ENCODE data around the gene EDC4. TPM values are rescaled to one million over a fixed set of nuclear protein-coding genes. Genes with fewer than 3 reads are reported as not detected.

The EDC4 gene
- total RNA-seq, 1 experiment from 2014 or later: 85.3 TPM

DNA sequence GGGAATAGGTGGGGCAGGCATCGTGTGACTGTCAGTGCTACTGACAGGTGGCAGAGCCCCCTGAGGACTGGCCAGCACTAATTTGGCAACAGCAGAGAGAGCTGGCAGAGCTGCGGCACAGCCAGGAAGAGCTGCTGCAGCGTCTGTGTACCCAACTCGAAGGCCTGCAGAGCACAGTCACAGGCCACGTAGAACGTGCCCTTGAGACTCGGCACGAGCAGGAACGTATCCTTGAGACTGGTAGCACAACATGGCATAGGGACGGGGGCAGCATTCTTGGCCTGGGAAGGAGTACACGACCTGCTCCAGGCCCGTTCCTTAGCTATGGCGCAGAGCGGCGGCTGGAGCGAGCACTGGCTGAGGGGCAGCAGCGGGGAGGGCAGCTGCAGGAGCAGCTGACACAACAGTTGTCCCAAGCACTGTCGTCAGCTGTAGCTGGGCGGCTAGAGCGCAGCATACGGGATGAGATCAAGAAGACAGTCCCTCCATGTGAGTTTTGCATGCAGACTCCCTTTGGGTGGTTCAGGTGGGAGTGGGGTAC lies 8.8 kb downstream of the EDC4 start:
- POLR2A ChIA-PET: no interaction called here
- no TSS peak for BruUV-seq (replicated peaks)
- Histone ChIP-seq H3K9me3 (ENCODE audit: control insufficient read depth, insufficient read depth, low read depth, low read length) (no peaks in the 10 kb centered on the region), H3K27me3 (ENCODE audit: control insufficient read depth, insufficient read depth, low read length) (no peaks in the 10 kb centered on the region), H3K4me1 (ENCODE audit: control insufficient read depth, insufficient read depth, low read length) (no peaks in the 10 kb centered on the region), H3K36me3 (ENCODE audit: control insufficient read depth, insufficient read depth, low read length) (no peaks in the 10 kb centered on the region; the same call in none of the 2 replicates), H3K4me3 (ENCODE audit: low read depth in 2 of 2, low read length in 2 of 2) (no peak overlapping the region), H3K27ac (ENCODE audit: low read length) (no peak overlapping the region)
- intact Hi-C loops (cut with micrococcal nuclease; ENCODE audit: unreplicated experiment): no loop called here
- ATAC-seq (no peak), DNase-seq (ENCODE audit: low read depth, low spot score) (no peak)
- TF ChIP-seq CTCF (IDR thresholded peaks at IDR 0.05) (no peak), POLR2AphosphoS5 (IDR thresholded peaks at IDR 0.05; ENCODE audit: low read depth, low read length) (no peak), SIN3A (IDR thresholded peaks at IDR 0.05; ENCODE audit: borderline replicate concordance, insufficient read depth, low read depth, low read length) (no peak), TCF7L2 (IDR thresholded peaks at IDR 0.05; ENCODE audit: low read depth, low read length) (no peak)
- TF ChIP-seq, protein P1, sequence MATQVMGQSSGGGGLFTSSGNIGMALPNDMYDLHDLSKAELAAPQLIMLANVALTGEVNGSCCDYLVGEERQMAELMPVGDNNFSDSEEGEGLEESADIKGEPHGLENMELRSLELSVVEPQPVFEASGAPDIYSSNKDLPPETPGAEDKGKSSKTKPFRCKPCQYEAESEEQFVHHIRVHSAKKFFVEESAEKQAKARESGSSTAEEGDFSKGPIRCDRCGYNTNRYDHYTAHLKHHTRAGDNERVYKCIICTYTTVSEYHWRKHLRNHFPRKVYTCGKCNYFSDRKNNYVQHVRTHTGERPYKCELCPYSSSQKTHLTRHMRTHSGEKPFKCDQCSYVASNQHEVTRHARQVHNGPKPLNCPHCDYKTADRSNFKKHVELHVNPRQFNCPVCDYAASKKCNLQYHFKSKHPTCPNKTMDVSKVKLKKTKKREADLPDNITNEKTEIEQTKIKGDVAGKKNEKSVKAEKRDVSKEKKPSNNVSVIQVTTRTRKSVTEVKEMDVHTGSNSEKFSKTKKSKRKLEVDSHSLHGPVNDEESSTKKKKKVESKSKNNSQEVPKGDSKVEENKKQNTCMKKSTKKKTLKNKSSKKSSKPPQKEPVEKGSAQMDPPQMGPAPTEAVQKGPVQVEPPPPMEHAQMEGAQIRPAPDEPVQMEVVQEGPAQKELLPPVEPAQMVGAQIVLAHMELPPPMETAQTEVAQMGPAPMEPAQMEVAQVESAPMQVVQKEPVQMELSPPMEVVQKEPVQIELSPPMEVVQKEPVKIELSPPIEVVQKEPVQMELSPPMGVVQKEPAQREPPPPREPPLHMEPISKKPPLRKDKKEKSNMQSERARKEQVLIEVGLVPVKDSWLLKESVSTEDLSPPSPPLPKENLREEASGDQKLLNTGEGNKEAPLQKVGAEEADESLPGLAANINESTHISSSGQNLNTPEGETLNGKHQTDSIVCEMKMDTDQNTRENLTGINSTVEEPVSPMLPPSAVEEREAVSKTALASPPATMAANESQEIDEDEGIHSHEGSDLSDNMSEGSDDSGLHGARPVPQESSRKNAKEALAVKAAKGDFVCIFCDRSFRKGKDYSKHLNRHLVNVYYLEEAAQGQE (IDR thresholded peaks at IDR 0.05; ENCODE audit: insufficient read depth in 1 of 2, low read depth in 2 of 2, low read length in 1 of 2): no peak
- in situ Hi-C loops (cut with HindIII; ENCODE audit: low pct_unique_long_range_greater_than_20kb, low sequenced_read_pairs): no loop called here
- CTCF ChIA-PET: interaction anchor here (1.2 kb wide), 1 partner anchor 10 kb away, joined by 9 read pairs; no protein-coding TSS in a partner anchor

- ATAC-seq (no peak), DNase-seq (ENCODE audit: low read depth, low spot score) (no peak)
- Histone ChIP-seq H3K4me3 (ENCODE audit: low read depth in 2 of 2, low read length in 2 of 2) (no peak overlapping the region), H3K9me3 (ENCODE audit: control insufficient read depth, insufficient read depth, low read depth, low read length) (no peaks in the 10 kb centered on the region), H3K27ac (ENCODE audit: low read length) (no peak overlapping the region), H3K4me1 (ENCODE audit: control insufficient read depth, insufficient read depth, low read length) (no peaks in the 10 kb centered on the region), H3K27me3 (ENCODE audit: control insufficient read depth, insufficient read depth, low read length) (no peaks in the 10 kb centered on the region), H3K36me3 (ENCODE audit: control insufficient read depth, insufficient read depth, low read length) (no peaks in the 10 kb centered on the region; the same call in none of the 2 replicates)
- BruUV-seq (replicated peaks): no TSS peak
- intact Hi-C loops (cut with micrococcal nuclease; ENCODE audit: unreplicated experiment) (no loop called here), in situ Hi-C loops (cut with HindIII; ENCODE audit: low pct_unique_long_range_greater_than_20kb, low sequenced_read_pairs) (no loop called here)
- ChIA-PET CTCF (interaction anchor here (0.5 to 1.2 kb wide), 4 partner anchors 9 to 203 kb away, joined by 3 to 9 read pairs (median 5); no protein-coding TSS in a partner anchor), POLR2A (no interaction called here)
- TF ChIP-seq TCF7L2 (IDR thresholded peaks at IDR 0.05; ENCODE audit: low read depth, low read length) (no peak), SIN3A (IDR thresholded peaks at IDR 0.05; ENCODE audit: borderline replicate concordance, insufficient read depth, low read depth, low read length) (no peak), POLR2AphosphoS5 (IDR thresholded peaks at IDR 0.05; ENCODE audit: low read depth, low read length) (no peak), CTCF (IDR thresholded peaks at IDR 0.05) (no peak)
- TF ChIP-seq, protein P1 (IDR thresholded peaks at IDR 0.05; ENCODE audit: insufficient read depth in 1 of 2, low read depth in 2 of 2, low read length in 1 of 2): no peak
Observed at GRCh38 chr16:67882374-67883145, 9.7 kb downstream of the EDC4 start.

Data from Panc1 (cell line).